ENCODE results near the gene FGFBP3. TPM values are rescaled to one million over a fixed set of nuclear protein-coding genes. Genes with fewer than 3 reads are reported as not detected.

The FGFBP3 gene
- polyA plus RNA-seq, 2 donors: 0.74 to 0.84 TPM

DNA sequence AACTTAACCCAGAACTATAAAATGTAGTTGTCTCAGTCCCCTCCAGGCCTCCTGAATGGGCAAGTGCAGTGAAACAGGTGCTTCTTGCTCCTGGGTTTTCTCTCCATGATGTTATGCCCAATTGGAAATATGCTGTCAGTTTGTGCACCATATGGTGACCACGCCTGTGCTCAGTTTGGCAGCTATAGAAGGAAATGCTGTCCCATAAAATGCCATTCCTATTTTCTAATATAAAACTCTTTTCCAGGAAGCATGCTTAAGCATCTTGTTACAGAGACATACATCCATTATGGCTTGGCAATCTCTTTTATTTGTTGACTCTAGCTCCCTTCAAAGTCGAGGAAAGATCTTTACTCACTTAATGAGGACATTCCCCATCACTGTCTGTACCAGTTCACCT, 45.2 kb downstream of the FGFBP3 start:
- peaks cover 0 to 10% of the 10 kb centered on the region in 2 donors for H3K36me3 ChIP-seq (ENCODE audit: control insufficient read depth in 2 of 2, insufficient read depth in 2 of 2, low read length in 1 of 2)
- H3K27ac ChIP-seq (ENCODE audit: low read depth in 2 of 2, low read length in 1 of 2): no peak overlapping the region
- 34 to 47% methylated on average over 2 of the region's 2 CpGs for WGBS, 2 donors
- H3K27me3 ChIP-seq (ENCODE audit: control insufficient read depth in 1 of 2, insufficient read depth in 2 of 2, low read length in 2 of 2): no peaks in the 10 kb centered on the region
- no peak overlapping the region for H3K4me3 ChIP-seq (ENCODE audit: low read depth in 1 of 2, low read length in 2 of 2)
- H3K4me1 ChIP-seq (ENCODE audit: control insufficient read depth in 2 of 2, insufficient read depth in 2 of 2, low read length in 1 of 2): no peaks in the 10 kb centered on the region
- no peaks in the 10 kb centered on the region for H3K9me3 ChIP-seq (ENCODE audit: control insufficient read depth in 2 of 2, insufficient read depth in 1 of 2, low read depth in 1 of 2, low read length in 1 of 2)

DNA sequence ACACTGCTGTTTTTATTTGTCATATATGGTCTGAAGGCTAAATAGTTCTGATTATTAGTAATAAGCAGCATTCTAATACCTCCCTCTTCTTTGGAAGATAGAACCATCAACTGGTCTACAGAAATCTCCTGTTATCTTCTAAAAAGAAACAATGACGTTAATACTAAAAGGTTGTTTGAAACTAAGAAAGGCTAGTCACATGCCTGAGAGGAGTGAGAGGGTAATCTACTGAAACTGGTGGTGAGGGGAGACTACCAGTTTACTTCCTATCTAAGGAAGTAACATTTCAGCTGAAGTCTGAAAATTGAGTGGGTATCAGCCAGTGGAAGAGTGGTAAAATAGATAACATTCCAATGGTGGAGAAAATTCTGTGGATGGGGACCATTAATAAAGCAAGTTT, 48.4 kb downstream of the FGFBP3 start:
- Histone ChIP-seq H3K4me3 (ENCODE audit: low read depth in 1 of 2, low read length in 2 of 2) (no peak overlapping the region), H3K4me1 (ENCODE audit: control insufficient read depth in 2 of 2, insufficient read depth in 2 of 2, low read length in 1 of 2) (no peaks in the 10 kb centered on the region), H3K36me3 (ENCODE audit: control insufficient read depth in 2 of 2, insufficient read depth in 2 of 2, low read length in 1 of 2) (peaks cover 2 to 9% of the 10 kb centered on the region in 2 donors), H3K27me3 (ENCODE audit: control insufficient read depth in 1 of 2, insufficient read depth in 2 of 2, low read length in 2 of 2) (no peaks in the 10 kb centered on the region), H3K27ac (ENCODE audit: low read depth in 2 of 2, low read length in 1 of 2) (no peak overlapping the region), H3K9me3 (ENCODE audit: control insufficient read depth in 2 of 2, insufficient read depth in 1 of 2, low read depth in 1 of 2, low read length in 1 of 2) (no peaks in the 10 kb centered on the region)
- 84 to 97% methylated on average over 1 of the region's 1 CpG for WGBS, 2 donors

DNA sequence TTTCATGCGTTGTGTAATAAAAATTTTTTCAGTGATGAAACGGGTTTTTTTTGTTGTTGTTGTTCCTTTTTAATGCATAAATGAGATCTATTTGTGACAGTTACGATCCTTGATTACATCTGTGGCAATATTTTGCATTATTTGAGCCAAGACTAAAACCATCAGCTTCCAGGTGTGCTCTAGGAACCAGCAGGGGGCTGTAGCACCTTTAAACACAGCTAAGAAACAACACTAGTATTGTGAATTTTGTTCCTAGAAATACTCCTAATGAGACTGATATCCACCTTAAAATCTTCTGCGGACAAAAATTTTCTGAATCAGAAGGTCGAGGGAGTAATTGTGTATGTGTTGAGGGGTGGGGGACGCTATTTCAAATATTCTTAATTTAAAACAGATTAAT, 52.6 kb downstream of the FGFBP3 start:
- no peak overlapping the region for H3K4me3 ChIP-seq (ENCODE audit: low read depth in 1 of 2, low read length in 2 of 2)
- 80 to 81% methylated on average over 6 of the region's 6 CpGs for WGBS, 2 donors

More for the DNA sequence above, 52.6 kb downstream of the FGFBP3 start:
- H3K9me3 ChIP-seq (ENCODE audit: control insufficient read depth in 2 of 2, insufficient read depth in 1 of 2, low read depth in 1 of 2, low read length in 1 of 2): no peaks in the 10 kb centered on the region
- no peaks in the 10 kb centered on the region for H3K4me1 ChIP-seq (ENCODE audit: control insufficient read depth in 2 of 2, insufficient read depth in 2 of 2, low read length in 1 of 2)
- H3K36me3 ChIP-seq (ENCODE audit: control insufficient read depth in 2 of 2, insufficient read depth in 2 of 2, low read length in 1 of 2): peaks cover 5 to 6% of the 10 kb centered on the region in 2 donors
- H3K27ac ChIP-seq (ENCODE audit: low read depth in 2 of 2, low read length in 1 of 2): no peak overlapping the region
- H3K27me3 ChIP-seq (ENCODE audit: control insufficient read depth in 1 of 2, insufficient read depth in 2 of 2, low read length in 2 of 2): no peaks in the 10 kb centered on the region

Other genes starting within 250 kb of the FGFBP3 start
- gene TNKS2, start 111.1 kb downstream of the FGFBP3 start, polyA plus RNA-seq: 10 to 100 TPM; 10.9 to 13.0 TPM
- 10 to 100 TPM; 12.9 to 13.2 TPM for gene BTAF1, start 14.3 kb upstream of the FGFBP3 start, polyA plus RNA-seq